Measurements from ENCODE around the gene ZNF320. TPM values are rescaled to one million over a fixed set of nuclear protein-coding genes. Genes with fewer than 3 reads are reported as not detected.
A peak's percentile ranks its signal among the peaks of the same experiment; 100 is the strongest.
"Not testable (repeated sequence)": the region's sequence is repeated elsewhere in the genome, so short reads cannot be mapped to it uniquely, and the experiment has no call there.

The ZNF320 gene
- total and polyA plus RNA-seq, 8 donors = 3.0 to 94.6 (median 27.5) TPM; not detected in 2

GRCh38 chr19:52922841-52923777 is 25.7 kb upstream of the ZNF320 start, which contains the start of gene ZNF888:
Gene ZNF888, minus strand, starts transcription at chr19:52923428. Its CDS starts 5,555 bp downstream, at chr19:52917873.
- H3K4me1 ChIP-seq = peaks cover 13 to 33% (median 27%) of the 10 kb centered on the region in 4 donors
- H3K4me3 ChIP-seq = peak within 1 kb of the TSS; percentile 54 to 74 (median 64)
- H3K9me3 ChIP-seq = no peaks in the 10 kb centered on the region
- WGBS, 5 donors = 1 to 2% (median 2%) methylated on average over 52 to 55 of the region's 55 CpGs
- peak within 1 kb of the TSS; percentile 85 to 96 (median 93) for H3K27ac ChIP-seq
- no peaks in the 10 kb centered on the region for H3K27me3 ChIP-seq
- intact Hi-C loops (cut with DNase I; ENCODE audit: low total_unique reads) = no loop called here
- DNase-seq = peak; percentile 96
- peaks cover 3 to 22% (median 15%) of the 10 kb centered on the region in 4 donors for H3K36me3 ChIP-seq
- TF ChIP-seq POLR2A (IDR thresholded peaks at IDR 0.05) (peak in 2 of 4 donors; percentile 4 to 8), POLR2AphosphoS5 (IDR thresholded peaks at IDR 0.05) (peak; percentile 38 to 89 (median 87)), CTCF (IDR thresholded peaks at IDR 0.05) (no peak), EP300 (IDR thresholded peaks at IDR 0.05) (no peak)

GRCh38 chr19:52917531-52917930 is 20.1 kb upstream of the ZNF320 start:
- H3K4me1 ChIP-seq = peaks cover under 1 to 14% (median 10%) of the 10 kb centered on the region in 4 donors
- no peak overlapping the region for H3K27ac ChIP-seq
- H3K36me3 ChIP-seq = peaks cover 5 to 59% (median 55%) of the 10 kb centered on the region in 4 donors
- H3K9me3 ChIP-seq = no peaks in the 10 kb centered on the region
- intact Hi-C loops (cut with DNase I; ENCODE audit: low total_unique reads) = no loop called here
- no peak for DNase-seq
- H3K4me3 ChIP-seq = no peak overlapping the region
- 94 to 97% (median 96%) methylated on average over 5 of the region's 5 CpGs for WGBS, 5 donors
- TF ChIP-seq EP300 (IDR thresholded peaks at IDR 0.05) = no peak
- TF ChIP-seq POLR2A (IDR thresholded peaks at IDR 0.05) = no peak
- TF ChIP-seq CTCF (IDR thresholded peaks at IDR 0.05) = no peak
- TF ChIP-seq POLR2AphosphoS5 (IDR thresholded peaks at IDR 0.05) = no peak
- H3K27me3 ChIP-seq = no peaks in the 10 kb centered on the region

- Histone ChIP-seq H3K4me1 (no peaks in the 10 kb centered on the region), H3K4me3 (no peak overlapping the region), H3K27me3 (no peaks in the 10 kb centered on the region), H3K9me3 (peaks cover 0 to 40% (median 7%) of the 10 kb centered on the region in 4 donors), H3K36me3 (peaks cover 23 to 100% (median 96%) of the 10 kb centered on the region in 4 donors), H3K27ac (no peak overlapping the region)
- DNase-seq = no peak
- 89 to 100% (median 94%) methylated on average over 1 of the region's 1 CpG for WGBS, 5 donors
- TF ChIP-seq CTCF (IDR thresholded peaks at IDR 0.05) = no peak
- TF ChIP-seq POLR2A (IDR thresholded peaks at IDR 0.05) = no peak
- TF ChIP-seq EP300 (IDR thresholded peaks at IDR 0.05) = no peak
- no peak for TF ChIP-seq POLR2AphosphoS5 (IDR thresholded peaks at IDR 0.05)
- intact Hi-C loops (cut with DNase I; ENCODE audit: low total_unique reads) = no loop called here
Observed at GRCh38 chr19:52910648-52911047, 13.2 kb upstream of the ZNF320 start.

- peaks cover 0 to 29% (median 7%) of the 10 kb centered on the region in 4 donors for H3K9me3 ChIP-seq
- H3K4me1 ChIP-seq; DNase-seq; H3K27me3 ChIP-seq; H3K27ac ChIP-seq; intact Hi-C loops (cut with DNase I; ENCODE audit: low total_unique reads); H3K4me3 ChIP-seq: not testable (repeated sequence)
- WGBS, 5 donors = 77 to 95% (median 90%) methylated on average over 16 of the region's 16 CpGs
- peaks cover 10 to 44% (median 34%) of the 10 kb centered on the region in 4 donors for H3K36me3 ChIP-seq
Observed at GRCh38 chr19:52904052-52904780, 6.8 kb upstream of the ZNF320 start.

All from stomach (tissue), 9 donors.